Measurements from ENCODE around the gene MCF2L2.

Gene MCF2L2

GRCh38 chr3:183360971-183361624 is 67.3 kb downstream of the MCF2L2 start:
- DNase-seq = no peak

- no peak for DNase-seq
Observed at GRCh38 chr3:183359036-183359435, 69.4 kb downstream of the MCF2L2 start.

GRCh38 chr3:183357564-183358079 is 70.8 kb downstream of the MCF2L2 start:
- DNase-seq = no peak

- DNase-seq = no peak
Observed at GRCh38 chr3:183356920-183357319, 71.5 kb downstream of the MCF2L2 start.

GRCh38 chr3:183354874-183355273 is 73.5 kb downstream of the MCF2L2 start:
- no peak for DNase-seq

- DNase-seq = no peak
Observed at GRCh38 chr3:183354325-183354831, 74.0 kb downstream of the MCF2L2 start.

GRCh38 chr3:183353421-183353820 is 75.0 kb downstream of the MCF2L2 start:
- DNase-seq = no peak

- DNase-seq = no peak
Observed at GRCh38 chr3:183350164-183350563, 78.3 kb downstream of the MCF2L2 start.

GRCh38 chr3:183349421-183350157 is 78.8 kb downstream of the MCF2L2 start:
- no peak for DNase-seq

- no peak for DNase-seq
Observed at GRCh38 chr3:183342824-183343223, 85.6 kb downstream of the MCF2L2 start.

GRCh38 chr3:183341545-183342288 is 86.7 kb downstream of the MCF2L2 start:
- DNase-seq = no peak

- DNase-seq = no peak
Observed at GRCh38 chr3:183340222-183340621, 88.2 kb downstream of the MCF2L2 start.

- no peak for DNase-seq
Observed at GRCh38 chr3:183339461-183340086, 88.8 kb downstream of the MCF2L2 start.

- no peak for DNase-seq
Observed at GRCh38 chr3:183338520-183338919, 89.9 kb downstream of the MCF2L2 start.

- no peak for DNase-seq
Observed at GRCh38 chr3:183332487-183332886, 95.9 kb downstream of the MCF2L2 start.

GRCh38 chr3:183331498-183331897 is 96.9 kb downstream of the MCF2L2 start:
- DNase-seq = no peak

GRCh38 chr3:183330881-183331280 is 97.5 kb downstream of the MCF2L2 start:
- DNase-seq = no peak

GRCh38 chr3:183329543-183329942 is 98.9 kb downstream of the MCF2L2 start:
- no peak for DNase-seq

GRCh38 chr3:183328823-183329222 is 99.6 kb downstream of the MCF2L2 start:
- no peak for DNase-seq

GRCh38 chr3:183328164-183328563 is 100.3 kb downstream of the MCF2L2 start:
- DNase-seq = no peak

- no peak for DNase-seq
Observed at GRCh38 chr3:183327343-183327742, 101.1 kb downstream of the MCF2L2 start.

- no peak for DNase-seq
Observed at GRCh38 chr3:183324083-183324482, 104.3 kb downstream of the MCF2L2 start.

GRCh38 chr3:183319371-183319770 is 109.0 kb downstream of the MCF2L2 start:
- no peak for DNase-seq
